ENCODE measurements around the gene C1orf74.

Gene C1orf74

GRCh38 chr1:209770636-209771415 lies 13.5 kb downstream of the C1orf74 start:
- no peak for DNase-seq (ENCODE audit: low read depth in 3 of 3)

GRCh38 chr1:209769971-209770370 lies 14.4 kb downstream of the C1orf74 start:
- DNase-seq (ENCODE audit: low read depth in 3 of 3): no peak

GRCh38 chr1:209769171-209769904 lies 15.0 kb downstream of the C1orf74 start:
- DNase-seq (ENCODE audit: low read depth in 3 of 3): peak; percentile 54 to 79 (median 63)

GRCh38 chr1:209768354-209768774 lies 16.0 kb downstream of the C1orf74 start:
- peak; percentile 66 to 84 (median 77) for DNase-seq (ENCODE audit: low read depth in 3 of 3)

GRCh38 chr1:209767706-209768105 lies 16.7 kb downstream of the C1orf74 start:
- DNase-seq (ENCODE audit: low read depth in 3 of 3): no peak

- no peak for DNase-seq (ENCODE audit: low read depth in 3 of 3)
These were observed 17.3 kb downstream of the C1orf74 start for GRCh38 chr1:209767096-209767495.

- no peak for DNase-seq (ENCODE audit: low read depth in 3 of 3)
These were observed 18.3 kb downstream of the C1orf74 start for GRCh38 chr1:209766051-209766450.

- DNase-seq (ENCODE audit: low read depth in 3 of 3): no peak
These were observed 23.2 kb downstream of the C1orf74 start for GRCh38 chr1:209761011-209761635.

- no peak for DNase-seq (ENCODE audit: low read depth in 3 of 3)
These were observed 24.5 kb downstream of the C1orf74 start for GRCh38 chr1:209759829-209760359.

GRCh38 chr1:209758400-209758799 lies 26.0 kb downstream of the C1orf74 start:
- DNase-seq (ENCODE audit: low read depth in 3 of 3): no peak

- no peak for DNase-seq (ENCODE audit: low read depth in 3 of 3)
These were observed 27.5 kb downstream of the C1orf74 start for GRCh38 chr1:209756615-209757445.

GRCh38 chr1:209755926-209756614 lies 28.3 kb downstream of the C1orf74 start, which contains the start of gene TRAF3IP3:
Gene TRAF3IP3 (plus strand): TSS chr1:209756053. CDS start chr1:209760040, 3,987 bp downstream.
- DNase-seq (ENCODE audit: low read depth in 3 of 3): peak; percentile 44 to 77 (median 64)

GRCh38 chr1:209755256-209755655 lies 29.1 kb downstream of the C1orf74 start:
- DNase-seq (ENCODE audit: low read depth in 3 of 3): no peak

GRCh38 chr1:209752890-209753289 lies 31.5 kb downstream of the C1orf74 start:
- no peak for DNase-seq (ENCODE audit: low read depth in 3 of 3)

GRCh38 chr1:209751627-209752231 lies 32.6 kb downstream of the C1orf74 start:
- no peak for DNase-seq (ENCODE audit: low read depth in 3 of 3)

- no peak for DNase-seq (ENCODE audit: low read depth in 3 of 3)
These were observed 34.6 kb downstream of the C1orf74 start for GRCh38 chr1:209749670-209750323.

GRCh38 chr1:209749205-209749604 lies 35.2 kb downstream of the C1orf74 start:
- DNase-seq (ENCODE audit: low read depth in 3 of 3): no peak

GRCh38 chr1:209748620-209749019 lies 35.7 kb downstream of the C1orf74 start:
- no peak for DNase-seq (ENCODE audit: low read depth in 3 of 3)

GRCh38 chr1:209747580-209748262 lies 36.6 kb downstream of the C1orf74 start:
- DNase-seq (ENCODE audit: low read depth in 3 of 3): peak; percentile 76 to 87 (median 78)

Measured in stimulated activated CD4-positive, alpha-beta T cell treated with anti-CD3 and anti-CD28 coated beads, TNF-alpha, amount 100 ng/mL, for 24 hours (primary cell).